ENCODE results near the gene TRAM2.

- TF ChIP-seq CTCF (IDR thresholded peaks at IDR 0.05; ENCODE audit: low read length) (no peak), EZH2 (IDR thresholded peaks at IDR 0.05; ENCODE audit: borderline replicate concordance, low read length) (no peak)
Observed at GRCh38 chr6:52598824-52599190, 21.9 kb upstream of the TRAM2 start.

All from OCI-LY1 (cell line).